Esophagus squamous epithelium (tissue), 4 donors: Measurements from ENCODE around the gene NDUFA6.

ENCODE experiments used
- CTCF ChIP-seq, 6 experiments: fragments of 450-650 bp in 4 of 6; fragments of 200-600 bp in 2 of 6; sonication (generic) in 2 of 6; IDR thresholded peaks; one replicate each; pipeline ENCODE4 v1.5.1; 2016 to 2019; ENCODE audit warnings: antibody characterized with exemption in 6 of 6, mild to moderate bottlenecking in 4 of 6, moderate library complexity in 4 of 6
- POLR2A ChIP-seq, 4 donors: fragments of 450-650 bp; IDR thresholded peaks; one replicate each; pipeline ENCODE4 v1.6.1; 2017; ENCODE audit warnings: antibody characterized with exemption in 4 of 4, mild to moderate bottlenecking in 4 of 4, moderate library complexity in 3 of 4

- TF ChIP-seq CTCF (IDR thresholded peaks at IDR 0.05) = no peak
- TF ChIP-seq POLR2A (IDR thresholded peaks at IDR 0.05) = no peak
These were observed 51.3 kb downstream of the NDUFA6 start for GRCh38 chr22:42039271-42039670.
